Hematopoietic multipotent progenitor cell treated with erythropoietin and hydrocortisone succinate and interleukin-3 and kit ligand, for 17 days (in vitro differentiated cells): ENCODE measurements around the gene AKAP10.
"Not testable (repeated sequence)": the region's sequence is repeated elsewhere in the genome, so short reads cannot be mapped to it uniquely, and the experiment has no call there.

Source experiments
- DNase-seq: peaks from one replicate; pipeline ENCODE4 v3.0.0-alpha.2; 2015; ENCODE audit warnings: low spot score

AKAP10 gene

GRCh38 chr17:19978805-19979211 is 1.2 kb upstream of the AKAP10 start:
- no peak for DNase-seq

GRCh38 chr17:19978209-19978802 is 678 bp upstream of the AKAP10 start:
- DNase-seq, result no peak

GRCh38 chr17:19975601-19976000 is 2.0 kb downstream of the AKAP10 start:
- no peak for DNase-seq

- no peak for DNase-seq
Measured at GRCh38 chr17:19973156-19973555, 4.5 kb downstream of the AKAP10 start.

- DNase-seq, result not testable (repeated sequence)
Measured at GRCh38 chr17:19962954-19963353, 14.7 kb downstream of the AKAP10 start.

GRCh38 chr17:19958023-19958422 is 19.6 kb downstream of the AKAP10 start:
- DNase-seq, result no peak

GRCh38 chr17:19955099-19955498 is 22.5 kb downstream of the AKAP10 start:
- DNase-seq, result no peak

GRCh38 chr17:19951411-19951810 is 26.2 kb downstream of the AKAP10 start:
- not testable (repeated sequence) for DNase-seq

GRCh38 chr17:19950624-19951195 is 26.9 kb downstream of the AKAP10 start:
- DNase-seq, result not testable (repeated sequence)

GRCh38 chr17:19948116-19948943 is 29.3 kb downstream of the AKAP10 start:
- DNase-seq, result no peak

GRCh38 chr17:19946921-19947320 is 30.7 kb downstream of the AKAP10 start:
- DNase-seq, result no peak

GRCh38 chr17:19945009-19945626 is 32.5 kb downstream of the AKAP10 start:
- DNase-seq, result no peak

- DNase-seq, result no peak
Measured at GRCh38 chr17:19943599-19943998, 34.0 kb downstream of the AKAP10 start.

GRCh38 chr17:19943026-19943425 is 34.6 kb downstream of the AKAP10 start:
- DNase-seq, result no peak

- DNase-seq, result no peak
Measured at GRCh38 chr17:19940722-19941464, 36.7 kb downstream of the AKAP10 start.

GRCh38 chr17:19939993-19940721 is 37.5 kb downstream of the AKAP10 start:
- no peak for DNase-seq

GRCh38 chr17:19938736-19939135 is 38.9 kb downstream of the AKAP10 start:
- no peak for DNase-seq

- DNase-seq, result no peak
Measured at GRCh38 chr17:19937522-19937921, 40.1 kb downstream of the AKAP10 start.

- DNase-seq, result no peak
Measured at GRCh38 chr17:19935169-19935568, 42.5 kb downstream of the AKAP10 start.

- DNase-seq, result no peak
Measured at GRCh38 chr17:19933628-19934027, 44.0 kb downstream of the AKAP10 start.

GRCh38 chr17:19933221-19933620 is 44.4 kb downstream of the AKAP10 start:
- no peak for DNase-seq
